NCI-H446 (cell line): ENCODE measurements around the gene HEXIM1.

ENCODE experiments used
- DNase-seq, 2 experiments: peaks; one replicate each; lab custom pipeline; 2025; lab: John Stamatoyannopoulos, UW

HEXIM1 gene

GRCh38 chr17:45129940-45130680 is 18.2 kb upstream of the HEXIM1 start:
- DNase-seq: no peak

DNA sequence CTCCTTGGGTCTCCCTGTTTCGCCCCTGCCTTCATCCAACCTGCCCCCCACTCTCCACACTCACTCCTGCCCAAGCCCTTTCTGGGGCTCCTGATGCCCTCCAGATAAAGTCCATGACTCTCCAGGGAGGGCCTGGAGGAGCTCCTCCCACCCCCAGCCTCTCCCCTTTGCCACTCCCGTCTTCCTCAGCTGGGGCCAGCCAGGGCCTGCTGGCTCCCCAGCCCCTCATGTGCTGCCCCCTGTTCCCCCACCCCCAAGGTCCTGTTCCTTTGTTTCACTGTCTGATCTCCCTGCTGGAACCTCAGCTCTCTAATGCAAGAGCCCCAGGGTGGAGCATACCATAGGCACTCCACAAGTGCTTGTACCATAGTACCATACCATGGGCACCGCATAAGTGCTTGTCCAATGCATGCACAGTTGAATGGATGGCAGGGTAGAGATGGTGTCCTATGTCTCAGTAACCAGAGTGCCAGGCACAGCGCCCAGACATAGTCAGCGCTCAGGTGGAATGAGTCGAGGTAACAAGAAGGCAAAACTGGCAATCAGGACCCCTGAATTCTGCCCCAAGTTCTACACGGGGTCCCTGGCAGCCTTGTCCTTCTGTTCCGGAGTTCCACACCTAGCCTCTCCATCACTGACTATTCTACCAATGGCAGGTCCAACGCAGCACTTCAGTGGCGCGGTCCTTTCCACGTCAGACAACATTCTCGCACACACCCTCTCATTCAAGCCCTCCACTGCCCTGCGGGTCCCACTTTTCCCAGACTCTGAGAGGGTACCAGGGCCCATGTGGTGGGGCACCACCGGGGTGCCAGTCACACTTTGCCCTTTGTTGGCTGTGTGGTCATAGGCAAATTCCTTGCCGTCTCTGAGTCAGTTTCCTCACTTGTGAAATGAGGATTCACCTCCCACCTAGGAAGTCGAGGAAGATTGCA is 17.3 kb upstream of the HEXIM1 start:
- no peak for DNase-seq

DNA sequence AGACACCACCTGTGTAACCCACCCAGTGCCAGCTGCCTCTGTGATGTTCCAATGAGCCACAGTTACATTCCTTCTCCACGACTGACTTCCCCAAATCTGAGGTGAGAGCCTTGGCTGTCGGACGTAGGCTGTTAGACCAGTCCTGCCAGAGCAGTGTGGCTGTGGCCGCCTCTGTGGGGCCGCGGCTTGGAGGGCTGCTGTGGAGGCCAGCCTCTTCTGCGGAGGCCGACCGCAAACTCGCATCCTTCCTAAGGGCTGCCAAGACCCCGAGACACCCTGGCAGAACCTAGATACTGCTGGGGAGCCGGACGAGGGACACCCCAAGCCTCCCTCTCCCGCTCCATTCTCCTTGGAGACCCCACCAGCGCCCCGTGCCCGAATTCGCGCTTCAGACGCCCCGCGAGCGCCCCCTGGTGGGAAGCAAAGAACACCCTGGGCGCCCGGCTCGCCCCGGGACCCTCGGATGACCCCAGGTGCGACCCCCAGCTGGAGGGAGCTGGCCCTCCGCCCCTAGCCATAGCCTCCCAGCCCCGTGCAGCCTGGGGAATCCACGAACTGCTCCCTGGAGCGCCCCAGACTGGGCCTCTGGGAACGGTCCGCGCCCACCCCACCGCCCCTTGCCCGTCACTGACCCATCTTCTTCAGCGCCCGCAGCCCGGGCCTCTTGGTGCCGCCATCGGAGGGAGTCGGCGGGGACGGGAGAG is 16.5 kb upstream of the HEXIM1 start:
- DNase-seq: peak in 1 of 2 experiments; percentile 41

- DNase-seq: no peak
Observed at GRCh38 chr17:45132320-45132571, 16.0 kb upstream of the HEXIM1 start, which contains the start of gene PLCD3. Gene PLCD3, minus strand, starts transcription at chr17:45132515. Its CDS starts 105 bp downstream, at chr17:45132410.

GRCh38 chr17:45132572-45133463 is 15.5 kb upstream of the HEXIM1 start:
- DNase-seq: peak in 1 of 2 experiments; percentile 66

DNA sequence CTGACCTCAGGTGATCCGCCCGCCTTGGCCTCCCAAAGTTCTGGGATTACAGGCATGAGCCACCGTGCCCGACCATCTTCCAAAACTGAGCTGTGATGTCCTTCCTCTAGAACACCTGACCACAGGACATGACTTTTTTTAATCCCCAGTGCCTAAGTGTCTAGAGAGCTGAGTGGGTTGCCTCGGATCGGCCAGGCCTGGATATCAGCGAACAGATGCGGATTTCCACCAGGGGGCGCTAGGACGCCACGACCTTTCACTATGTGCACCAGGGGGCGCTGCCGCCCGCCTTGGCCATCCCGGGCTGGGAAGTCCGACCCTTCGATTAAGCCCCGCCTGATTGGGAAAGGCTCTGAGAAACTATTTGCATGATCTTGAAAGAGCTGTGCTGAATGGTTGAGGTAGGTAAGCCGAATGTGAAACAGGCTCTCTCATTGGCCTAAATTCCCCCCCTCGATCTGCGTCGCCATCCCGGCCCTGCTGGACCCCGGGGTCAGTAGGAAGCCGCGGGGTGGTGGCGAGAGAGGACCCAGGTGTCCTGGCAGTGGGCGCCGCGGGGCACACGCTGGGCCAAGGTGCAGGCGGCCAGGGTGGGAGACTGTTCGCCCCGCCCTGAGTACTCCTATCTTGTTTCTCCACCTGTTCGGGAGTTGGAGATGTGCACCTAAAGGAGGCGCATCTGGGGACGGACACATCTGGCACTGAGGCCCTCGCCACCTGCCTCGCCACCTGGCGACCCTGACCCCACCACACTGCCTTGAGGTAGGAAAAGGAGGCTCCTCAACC is 12.9 kb upstream of the HEXIM1 start, which contains the start of gene ACBD4:
ACBD4 (plus strand) TSS at position 496 of the 786 bp plus-strand sequence. CDS start 458 bp downstream, outside the sequence.
- DNase-seq: peak; percentile 91 to 98

DNA sequence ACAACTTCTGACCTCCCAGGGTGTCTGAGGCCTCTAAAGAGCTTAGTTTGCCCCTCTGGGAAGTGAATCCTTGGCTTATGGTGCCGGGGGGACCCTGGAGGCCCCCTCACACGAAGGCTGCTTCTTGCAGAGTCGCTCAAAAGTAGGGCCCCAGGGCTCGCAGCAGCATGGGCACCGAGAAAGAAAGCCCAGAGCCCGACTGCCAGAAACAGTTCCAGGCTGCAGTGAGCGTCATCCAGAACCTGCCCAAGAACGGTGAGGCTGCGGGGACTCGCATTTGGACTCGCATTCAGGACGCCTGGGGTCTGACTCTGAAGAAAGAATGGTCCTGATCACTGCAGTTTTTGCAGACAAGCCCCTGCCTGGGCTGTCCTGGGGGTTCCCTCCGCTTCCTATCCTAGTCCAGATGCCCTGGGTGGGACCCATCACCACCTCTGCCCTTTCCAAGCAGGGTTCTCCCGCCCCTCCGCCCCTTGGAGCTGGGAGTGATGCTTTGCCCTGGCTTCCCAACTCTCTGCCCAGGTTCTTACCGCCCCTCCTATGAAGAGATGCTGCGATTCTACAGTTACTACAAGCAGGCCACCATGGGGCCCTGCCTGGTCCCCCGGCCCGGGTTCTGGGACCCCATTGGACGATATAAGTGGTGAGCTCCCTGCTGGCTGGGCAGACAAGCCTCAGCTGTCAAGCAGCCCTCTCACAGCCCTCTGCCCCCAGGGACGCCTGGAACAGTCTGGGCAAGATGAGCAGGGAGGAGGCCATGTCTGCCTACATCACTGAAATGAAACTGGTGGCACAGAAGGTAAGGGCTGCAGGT is 12.1 kb upstream of the HEXIM1 start:
- no peak for DNase-seq

GRCh38 chr17:45136846-45137560 is 11.3 kb upstream of the HEXIM1 start:
- DNase-seq: no peak

DNA sequence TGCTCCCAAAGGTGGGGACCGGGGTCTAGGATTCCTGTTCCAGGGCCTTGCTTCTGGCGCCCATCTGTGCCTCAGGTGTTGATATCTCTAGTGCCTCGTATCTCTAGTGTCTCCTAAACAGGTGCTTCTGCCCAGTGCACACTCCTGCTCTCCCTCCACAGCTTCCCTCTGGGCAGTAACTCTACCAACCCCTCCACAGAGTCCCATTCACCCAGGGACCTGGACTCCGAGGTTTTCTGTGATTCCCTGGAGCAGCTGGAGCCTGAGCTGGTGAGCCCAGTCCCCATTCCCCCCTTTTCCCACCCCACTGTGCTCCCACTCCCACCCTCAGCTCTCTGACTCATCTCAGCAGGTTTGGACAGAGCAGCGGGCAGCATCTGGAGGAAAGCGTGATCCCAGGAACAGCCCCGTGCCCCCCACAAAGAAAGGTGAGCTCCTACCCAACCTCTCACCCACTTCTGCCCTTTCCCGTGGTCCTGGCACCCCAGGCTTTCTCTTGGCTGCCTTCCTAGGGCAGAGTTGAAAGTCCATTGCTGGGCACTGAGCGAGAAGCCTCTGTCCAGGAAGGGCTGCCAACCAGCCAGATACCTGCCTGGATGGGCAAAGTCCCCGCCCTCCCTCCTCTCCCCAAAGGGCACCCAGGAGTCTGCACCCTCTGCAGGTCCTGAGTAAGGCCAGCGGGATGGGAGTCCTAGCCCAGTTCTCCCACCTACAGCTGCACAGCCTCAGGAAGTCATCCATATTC is 10.5 kb upstream of the HEXIM1 start:
- no peak for DNase-seq

DNA sequence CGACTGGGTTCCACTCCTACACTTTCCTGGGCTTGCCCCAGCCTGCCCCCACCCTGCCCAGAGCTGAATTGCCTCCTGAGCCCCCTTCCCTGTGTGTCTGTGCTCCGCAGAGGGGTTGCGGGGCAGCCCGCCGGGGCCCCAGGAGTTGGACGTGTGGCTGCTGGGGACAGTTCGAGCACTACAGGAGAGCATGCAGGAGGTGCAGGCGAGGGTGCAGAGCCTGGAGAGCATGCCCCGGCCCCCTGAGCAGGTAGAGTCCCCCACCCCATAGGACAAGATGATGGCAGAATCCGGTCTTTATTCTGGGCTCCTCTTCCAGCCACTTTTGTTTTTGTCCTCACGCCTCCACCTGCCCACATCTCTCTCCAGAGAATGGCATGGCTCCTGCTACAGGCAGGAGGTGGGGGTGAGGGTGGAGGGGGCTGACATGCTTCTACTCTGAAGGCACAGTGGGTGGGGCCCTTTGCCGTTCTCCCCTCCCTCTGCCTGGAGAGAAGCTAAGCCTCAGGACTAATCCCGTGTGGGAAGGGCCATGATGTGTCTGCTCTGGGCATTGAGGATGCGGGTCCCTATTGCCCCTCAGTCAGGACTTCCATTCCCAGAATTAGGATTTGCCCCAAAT is 9.3 kb upstream of the HEXIM1 start:
- no peak for DNase-seq

- no peak for DNase-seq
Observed at GRCh38 chr17:45139533-45139920, 8.7 kb upstream of the HEXIM1 start.

- no peak for DNase-seq
Observed at GRCh38 chr17:45143094-45143670, 5.1 kb upstream of the HEXIM1 start.

DNA sequence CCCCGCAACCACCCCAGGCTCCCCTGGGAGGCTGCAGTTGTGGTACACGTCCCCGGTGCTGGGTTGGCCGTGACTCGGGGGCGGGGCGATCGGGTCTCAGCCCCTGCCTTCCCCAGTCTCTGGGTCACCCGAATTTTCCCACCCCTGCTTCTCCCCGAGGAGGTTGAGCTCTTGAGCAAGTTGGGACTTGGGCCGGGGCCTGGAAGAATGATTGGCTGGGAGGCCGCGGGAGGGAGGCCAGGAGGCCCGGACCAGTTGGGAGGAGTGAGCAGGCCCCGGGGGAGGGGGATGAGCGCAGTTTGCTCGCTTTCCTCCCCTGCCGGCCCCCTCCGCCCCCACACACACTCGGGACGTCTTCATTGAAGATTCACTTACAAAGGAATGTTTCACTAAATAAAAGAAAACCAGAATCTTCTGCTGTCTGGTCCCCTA is 4.5 kb upstream of the HEXIM1 start:
- DNase-seq: no peak

GRCh38 chr17:45144199-45145034 is 3.9 kb upstream of the HEXIM1 start:
- DNase-seq: no peak

DNA sequence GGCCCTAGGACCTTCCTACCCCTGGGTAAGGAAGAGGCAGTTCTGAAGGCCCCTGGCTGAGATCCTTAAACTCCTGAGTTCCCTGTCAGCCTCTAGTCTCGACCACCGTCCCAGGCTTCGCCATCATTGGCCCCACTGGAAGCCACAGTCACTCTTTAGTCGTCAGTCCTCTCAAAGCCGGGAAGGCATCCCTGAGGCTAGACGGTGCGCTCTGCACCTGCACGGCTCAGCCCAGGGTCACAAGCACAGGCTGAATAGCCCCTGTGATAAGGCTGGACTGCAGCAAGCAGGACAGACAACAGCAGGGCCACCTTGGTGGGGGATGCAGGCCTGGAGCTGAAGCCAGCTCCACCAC is 3.3 kb upstream of the HEXIM1 start:
- DNase-seq: no peak

DNA sequence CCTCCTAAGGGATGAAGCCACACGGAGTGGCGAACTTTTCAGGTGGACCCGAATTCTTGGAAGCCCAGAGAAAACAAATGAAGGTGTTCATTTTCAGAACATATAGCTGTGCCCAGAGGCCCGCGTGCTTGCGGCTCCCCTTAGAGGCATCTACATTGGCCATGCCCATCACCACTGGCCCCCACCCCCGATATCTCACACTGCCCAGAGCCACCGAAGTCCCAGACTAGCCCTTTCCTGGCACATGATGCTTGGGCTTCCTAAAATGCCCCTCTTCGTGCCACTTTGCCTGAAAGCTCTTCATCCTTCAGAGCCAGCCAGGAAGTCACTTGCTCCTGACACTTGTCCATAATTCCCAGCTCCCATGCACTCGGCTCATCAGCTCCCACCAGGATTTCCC is 2.1 kb upstream of the HEXIM1 start:
- DNase-seq: no peak

DNA sequence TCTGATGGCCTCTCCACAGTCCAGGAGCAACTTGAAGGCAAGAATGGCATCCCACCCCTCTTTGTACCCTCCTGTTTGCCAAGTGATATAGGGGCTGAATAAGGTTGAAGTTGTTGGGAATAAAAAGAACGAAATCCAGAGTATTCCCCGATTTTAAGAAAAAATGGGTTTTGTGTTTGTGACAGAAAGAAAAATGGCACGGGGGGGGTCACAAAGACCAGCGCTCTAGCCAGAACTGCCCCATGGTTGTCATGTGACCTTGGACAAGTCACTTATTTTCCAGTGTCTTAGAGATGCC is 1.7 kb upstream of the HEXIM1 start:
- no peak for DNase-seq
